Measurements from ENCODE around the gene C2CD5. TPM values are rescaled to one million over a fixed set of nuclear protein-coding genes. Genes with fewer than 3 reads are reported as not detected.

The C2CD5 gene
- total and polyA plus RNA-seq, 2 donors = 26.5 to 45.7 TPM

DNA sequence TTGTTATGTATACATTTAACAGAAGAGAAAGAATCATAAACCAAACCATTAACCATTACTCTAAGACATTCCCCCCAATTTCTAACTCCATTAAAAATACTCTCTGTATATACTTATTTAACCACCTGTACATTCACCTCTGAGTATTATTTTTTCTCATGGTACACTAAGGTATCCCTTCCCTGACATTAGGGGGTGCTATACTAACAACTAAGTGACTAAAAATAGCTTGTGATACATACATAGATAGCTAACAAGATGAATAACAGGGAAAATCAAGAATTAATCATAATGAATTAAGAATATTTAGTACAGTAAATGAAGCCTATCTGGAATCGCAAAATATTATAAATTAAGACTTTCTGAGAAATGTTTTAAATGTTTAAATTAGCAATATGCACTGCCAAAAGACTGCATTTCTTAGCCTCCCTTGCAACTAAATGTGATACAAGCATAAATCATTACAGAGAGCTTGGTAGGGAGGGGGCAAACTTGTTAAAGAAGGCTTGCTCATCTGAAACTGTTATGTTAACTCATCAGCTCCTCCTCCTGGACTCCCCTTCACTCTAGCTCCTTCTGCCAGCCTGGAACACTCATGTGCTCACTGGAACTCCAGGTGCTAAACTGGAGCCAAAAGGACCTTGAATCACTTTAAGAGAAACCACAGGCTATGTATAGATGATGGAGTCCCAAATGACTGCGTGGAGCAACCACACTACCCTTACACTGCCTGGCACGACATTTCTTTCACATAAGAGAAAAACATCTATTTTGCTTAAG lies 14.9 kb downstream of the C2CD5 start:
- H3K4me3 ChIP-seq (ENCODE audit: low read length in 2 of 2) = no peak overlapping the region
- no peak overlapping the region for H3K27ac ChIP-seq (ENCODE audit: low read depth in 1 of 2, low read length in 1 of 2)
- H3K27me3 ChIP-seq (ENCODE audit: control insufficient read depth in 2 of 2, insufficient read depth in 1 of 2, low read length in 1 of 2) = no peaks in the 10 kb centered on the region
- peaks cover 20 to 39% of the 10 kb centered on the region in 2 donors for H3K36me3 ChIP-seq (ENCODE audit: control insufficient read depth in 2 of 2, insufficient read depth in 2 of 2, low read length in 1 of 2)
- no peaks in the 10 kb centered on the region for H3K9me3 ChIP-seq (ENCODE audit: control insufficient read depth in 2 of 2, insufficient read depth in 1 of 2, low read length in 1 of 2)
- DNase-seq (ENCODE audit: low read depth in 6 of 9, low spot score in 9 of 9) = peak in 5 of 9 donors; percentile 15 to 54 (median 22)
- no peaks in the 10 kb centered on the region for H3K4me1 ChIP-seq (ENCODE audit: control insufficient read depth in 2 of 2, insufficient read depth in 2 of 2, low read length in 2 of 2)
- 98% methylated on average over 3 of the region's 3 CpGs for WGBS

GRCh38 chr12:22527999-22528398 lies 16.3 kb downstream of the C2CD5 start:
- WGBS = 100% methylated on average over 1 of the region's 1 CpG
- no peak for DNase-seq (ENCODE audit: low read depth in 6 of 9, low spot score in 9 of 9)
- no peaks in the 10 kb centered on the region for H3K9me3 ChIP-seq (ENCODE audit: control insufficient read depth in 2 of 2, insufficient read depth in 1 of 2, low read length in 1 of 2)
- H3K27me3 ChIP-seq (ENCODE audit: control insufficient read depth in 2 of 2, insufficient read depth in 1 of 2, low read length in 1 of 2) = no peaks in the 10 kb centered on the region
- H3K27ac ChIP-seq (ENCODE audit: low read depth in 1 of 2, low read length in 1 of 2) = no peak overlapping the region
- no peak overlapping the region for H3K4me3 ChIP-seq (ENCODE audit: low read length in 2 of 2)
- H3K4me1 ChIP-seq (ENCODE audit: control insufficient read depth in 2 of 2, insufficient read depth in 2 of 2, low read length in 2 of 2) = no peaks in the 10 kb centered on the region
- peaks cover 20 to 46% of the 10 kb centered on the region in 2 donors for H3K36me3 ChIP-seq (ENCODE audit: control insufficient read depth in 2 of 2, insufficient read depth in 2 of 2, low read length in 1 of 2)

DNA sequence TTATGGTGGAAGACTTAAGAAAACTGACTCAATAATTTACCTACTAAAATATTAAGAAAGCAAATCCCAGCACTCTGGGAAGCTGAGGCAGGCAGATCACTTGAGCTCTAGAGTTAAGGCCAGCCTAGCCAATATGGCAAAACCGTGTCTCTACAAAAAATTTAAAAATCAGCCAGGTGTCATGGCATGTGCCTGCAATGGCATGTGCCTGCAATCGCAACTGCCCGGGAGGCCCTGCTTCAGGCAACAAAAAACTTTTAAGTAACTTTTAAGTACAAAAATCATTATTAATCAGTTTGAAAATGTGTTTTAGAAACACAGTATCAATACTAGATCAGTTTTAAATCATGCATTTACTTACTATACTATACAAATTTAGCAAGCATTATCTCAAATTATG lies 17.5 kb downstream of the C2CD5 start:
- Histone ChIP-seq H3K27ac (ENCODE audit: low read depth in 1 of 2, low read length in 1 of 2) (no peak overlapping the region), H3K27me3 (ENCODE audit: control insufficient read depth in 2 of 2, insufficient read depth in 1 of 2, low read length in 1 of 2) (no peaks in the 10 kb centered on the region), H3K9me3 (ENCODE audit: control insufficient read depth in 2 of 2, insufficient read depth in 1 of 2, low read length in 1 of 2) (no peaks in the 10 kb centered on the region), H3K4me1 (ENCODE audit: control insufficient read depth in 2 of 2, insufficient read depth in 2 of 2, low read length in 2 of 2) (no peaks in the 10 kb centered on the region), H3K36me3 (ENCODE audit: control insufficient read depth in 2 of 2, insufficient read depth in 2 of 2, low read length in 1 of 2) (peaks cover 16 to 45% of the 10 kb centered on the region in 2 donors), H3K4me3 (ENCODE audit: low read length in 2 of 2) (no peak overlapping the region)
- no peak for DNase-seq (ENCODE audit: low read depth in 6 of 9, low spot score in 9 of 9)
- WGBS = 98% methylated on average over 3 of the region's 3 CpGs

GRCh38 chr12:22525426-22525825 lies 18.9 kb downstream of the C2CD5 start:
- DNase-seq (ENCODE audit: low read depth in 6 of 9, low spot score in 9 of 9) = no peak
- Histone ChIP-seq H3K9me3 (ENCODE audit: control insufficient read depth in 2 of 2, insufficient read depth in 1 of 2, low read length in 1 of 2) (no peaks in the 10 kb centered on the region), H3K27ac (ENCODE audit: low read depth in 1 of 2, low read length in 1 of 2) (no peak overlapping the region), H3K4me1 (ENCODE audit: control insufficient read depth in 2 of 2, insufficient read depth in 2 of 2, low read length in 2 of 2) (no peaks in the 10 kb centered on the region), H3K4me3 (ENCODE audit: low read length in 2 of 2) (no peak overlapping the region), H3K36me3 (ENCODE audit: control insufficient read depth in 2 of 2, insufficient read depth in 2 of 2, low read length in 1 of 2) (peaks cover 16 to 42% of the 10 kb centered on the region in 2 donors), H3K27me3 (ENCODE audit: control insufficient read depth in 2 of 2, insufficient read depth in 1 of 2, low read length in 1 of 2) (no peaks in the 10 kb centered on the region)
- WGBS = 97% methylated on average over 2 of the region's 2 CpGs

- H3K4me3 ChIP-seq (ENCODE audit: low read length in 2 of 2) = no peak overlapping the region
- no peaks in the 10 kb centered on the region for H3K9me3 ChIP-seq (ENCODE audit: control insufficient read depth in 2 of 2, insufficient read depth in 1 of 2, low read length in 1 of 2)
- H3K27ac ChIP-seq (ENCODE audit: low read depth in 1 of 2, low read length in 1 of 2) = no peak overlapping the region
- no peaks in the 10 kb centered on the region for H3K4me1 ChIP-seq (ENCODE audit: control insufficient read depth in 2 of 2, insufficient read depth in 2 of 2, low read length in 2 of 2)
- no peaks in the 10 kb centered on the region for H3K27me3 ChIP-seq (ENCODE audit: control insufficient read depth in 2 of 2, insufficient read depth in 1 of 2, low read length in 1 of 2)
- no peak for DNase-seq (ENCODE audit: low read depth in 6 of 9, low spot score in 9 of 9)
- H3K36me3 ChIP-seq (ENCODE audit: control insufficient read depth in 2 of 2, insufficient read depth in 2 of 2, low read length in 1 of 2) = peaks cover 21 to 38% of the 10 kb centered on the region in 2 donors
- 98% methylated on average over 6 of the region's 6 CpGs for WGBS
Measured at GRCh38 chr12:22518998-22519397, 25.3 kb downstream of the C2CD5 start.

DNA sequence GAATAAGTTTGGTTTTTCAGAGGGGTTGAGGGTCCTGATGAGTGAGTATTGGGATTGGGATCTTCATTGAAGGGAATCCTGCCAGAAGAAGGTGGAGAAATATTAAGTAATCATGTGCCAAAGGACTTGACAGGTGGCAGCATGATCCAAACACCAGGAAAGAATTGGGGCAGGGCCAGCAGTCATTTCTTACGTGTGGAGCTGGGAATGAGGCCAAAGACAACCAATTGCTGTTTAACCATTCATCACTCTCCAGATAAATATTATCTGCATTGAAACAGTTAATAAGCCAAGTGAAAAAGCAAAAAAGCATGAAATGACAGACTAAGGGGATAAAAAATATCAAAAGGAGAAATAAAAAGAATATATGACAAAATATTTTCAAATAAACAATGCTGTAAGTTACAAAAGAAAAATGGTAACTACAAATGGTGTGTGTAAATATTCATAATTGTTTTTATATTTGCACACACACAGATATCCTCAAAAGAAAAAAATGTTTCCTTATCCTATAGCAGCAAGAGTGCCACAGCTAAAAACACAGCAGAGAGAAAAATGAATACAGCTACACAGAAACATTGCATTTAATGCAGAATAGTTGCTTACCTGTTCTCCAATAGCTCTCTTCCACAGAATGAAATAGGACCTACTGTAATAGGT lies 26.2 kb downstream of the C2CD5 start:
- peaks cover 16 to 33% of the 10 kb centered on the region in 2 donors for H3K36me3 ChIP-seq (ENCODE audit: control insufficient read depth in 2 of 2, insufficient read depth in 2 of 2, low read length in 1 of 2)
- H3K27me3 ChIP-seq (ENCODE audit: control insufficient read depth in 2 of 2, insufficient read depth in 1 of 2, low read length in 1 of 2) = no peaks in the 10 kb centered on the region
- no peaks in the 10 kb centered on the region for H3K4me1 ChIP-seq (ENCODE audit: control insufficient read depth in 2 of 2, insufficient read depth in 2 of 2, low read length in 2 of 2)
- H3K9me3 ChIP-seq (ENCODE audit: control insufficient read depth in 2 of 2, insufficient read depth in 1 of 2, low read length in 1 of 2) = no peaks in the 10 kb centered on the region
- WGBS = 90% methylated on average over 1 of the region's 1 CpG
- no peak overlapping the region for H3K4me3 ChIP-seq (ENCODE audit: low read length in 2 of 2)
- no peak overlapping the region for H3K27ac ChIP-seq (ENCODE audit: low read depth in 1 of 2, low read length in 1 of 2)
- DNase-seq (ENCODE audit: low read depth in 6 of 9, low spot score in 9 of 9) = no peak

DNA sequence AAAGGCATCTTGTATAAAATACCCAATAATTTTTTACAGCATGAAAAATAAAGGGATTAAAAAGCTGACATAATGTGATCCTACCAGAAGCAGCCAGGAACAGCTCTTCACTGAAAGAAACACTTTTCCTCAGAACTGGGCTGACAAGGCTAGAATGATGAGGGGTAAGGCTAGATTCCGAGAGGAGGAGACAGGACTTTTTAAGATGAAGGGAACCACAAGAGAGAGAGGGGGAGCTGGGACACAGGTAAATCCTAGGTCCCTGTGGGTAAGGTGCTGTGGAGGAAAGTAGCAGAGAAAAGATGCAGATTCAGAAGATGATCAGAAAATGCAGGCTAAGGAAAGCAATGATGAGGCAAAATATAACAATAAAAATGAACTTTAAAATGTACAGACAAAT lies 29.5 kb downstream of the C2CD5 start:
- H3K4me3 ChIP-seq (ENCODE audit: low read length in 2 of 2) = no peak overlapping the region
- H3K27me3 ChIP-seq (ENCODE audit: control insufficient read depth in 2 of 2, insufficient read depth in 1 of 2, low read length in 1 of 2) = no peaks in the 10 kb centered on the region
- H3K9me3 ChIP-seq (ENCODE audit: control insufficient read depth in 2 of 2, insufficient read depth in 1 of 2, low read length in 1 of 2) = no peaks in the 10 kb centered on the region
- no peak for DNase-seq (ENCODE audit: low read depth in 6 of 9, low spot score in 9 of 9)
- 100% methylated on average over 1 of the region's 1 CpG for WGBS
- H3K4me1 ChIP-seq (ENCODE audit: control insufficient read depth in 2 of 2, insufficient read depth in 2 of 2, low read length in 2 of 2) = no peaks in the 10 kb centered on the region
- no peak overlapping the region for H3K27ac ChIP-seq (ENCODE audit: low read depth in 1 of 2, low read length in 1 of 2)
- H3K36me3 ChIP-seq (ENCODE audit: control insufficient read depth in 2 of 2, insufficient read depth in 2 of 2, low read length in 1 of 2) = peaks cover 9 to 23% of the 10 kb centered on the region in 2 donors

DNA sequence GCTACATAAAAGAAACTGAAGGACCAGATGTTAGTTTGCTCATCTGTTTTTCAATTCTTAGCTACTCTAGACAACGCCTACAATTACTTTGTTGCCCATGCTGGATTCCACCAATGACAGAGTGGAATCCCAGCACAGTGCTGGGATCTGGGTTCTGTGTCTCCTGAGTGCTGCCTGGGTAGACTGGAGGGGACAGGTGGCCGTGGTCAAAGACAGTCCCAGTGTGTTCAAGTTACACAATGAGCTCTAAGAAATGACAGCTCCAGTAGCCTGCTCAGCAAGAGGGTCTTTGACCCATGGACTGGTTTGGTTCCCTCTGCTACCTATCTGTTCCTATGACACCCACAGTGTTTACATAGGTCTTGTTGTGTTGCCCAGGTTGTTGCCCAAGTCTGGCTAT lies 38.5 kb downstream of the C2CD5 start:
- DNase-seq (ENCODE audit: low read depth in 6 of 9, low spot score in 9 of 9) = no peak
- Histone ChIP-seq H3K27me3 (ENCODE audit: control insufficient read depth in 2 of 2, insufficient read depth in 1 of 2, low read length in 1 of 2) (no peaks in the 10 kb centered on the region), H3K4me3 (ENCODE audit: low read length in 2 of 2) (no peak overlapping the region), H3K27ac (ENCODE audit: low read depth in 1 of 2, low read length in 1 of 2) (no peak overlapping the region), H3K9me3 (ENCODE audit: control insufficient read depth in 2 of 2, insufficient read depth in 1 of 2, low read length in 1 of 2) (no peaks in the 10 kb centered on the region), H3K4me1 (ENCODE audit: control insufficient read depth in 2 of 2, insufficient read depth in 2 of 2, low read length in 2 of 2) (no peaks in the 10 kb centered on the region), H3K36me3 (ENCODE audit: control insufficient read depth in 2 of 2, insufficient read depth in 2 of 2, low read length in 1 of 2) (peaks cover 9 to 17% of the 10 kb centered on the region in 2 donors)
- 98% methylated on average over 2 of the region's 2 CpGs for WGBS

GRCh38 chr12:22500100-22500499 lies 44.2 kb downstream of the C2CD5 start:
- no peaks in the 10 kb centered on the region for H3K4me1 ChIP-seq (ENCODE audit: control insufficient read depth in 2 of 2, insufficient read depth in 2 of 2, low read length in 2 of 2)
- H3K27ac ChIP-seq (ENCODE audit: low read depth in 1 of 2, low read length in 1 of 2) = no peak overlapping the region
- WGBS = 98% methylated on average over 4 of the region's 4 CpGs
- no peaks in the 10 kb centered on the region for H3K9me3 ChIP-seq (ENCODE audit: control insufficient read depth in 2 of 2, insufficient read depth in 1 of 2, low read length in 1 of 2)
- no peak overlapping the region for H3K4me3 ChIP-seq (ENCODE audit: low read length in 2 of 2)
- DNase-seq (ENCODE audit: low read depth in 6 of 9, low spot score in 9 of 9) = no peak
- no peaks in the 10 kb centered on the region for H3K27me3 ChIP-seq (ENCODE audit: control insufficient read depth in 2 of 2, insufficient read depth in 1 of 2, low read length in 1 of 2)
- H3K36me3 ChIP-seq (ENCODE audit: control insufficient read depth in 2 of 2, insufficient read depth in 2 of 2, low read length in 1 of 2) = peaks cover 3 to 15% of the 10 kb centered on the region in 2 donors
